Measurements from ENCODE around the gene RGS6.
A peak's percentile ranks its signal among the peaks of the same experiment; 100 is the strongest.

The RGS6 gene

DNA sequence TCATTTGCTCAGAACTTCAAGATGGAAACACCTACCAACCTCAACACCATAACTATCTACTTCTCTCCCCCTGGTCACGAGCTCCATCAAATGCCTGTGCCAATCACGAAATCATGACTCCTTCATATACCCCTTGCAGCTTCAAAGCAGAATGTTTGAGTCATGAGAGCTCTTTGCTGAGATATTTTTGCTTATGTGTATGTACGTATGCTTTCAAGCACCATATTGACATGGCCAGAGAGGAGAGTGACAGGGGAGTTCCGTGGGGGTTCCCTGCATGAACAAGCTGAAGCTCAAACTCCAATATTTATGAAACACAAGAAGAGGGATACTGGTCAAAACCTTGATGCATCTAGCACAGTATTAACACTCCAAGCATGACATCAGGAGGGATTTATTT is 587.3 kb downstream of the RGS6 start:
- Mint-ChIP-seq H3K36me3 (ENCODE audit: low read depth) (peaks cover 8% of the 10 kb centered on the region), H3K4me1 (ENCODE audit: low read depth) (peaks cover 71% of the 10 kb centered on the region), H3K9me3 (peaks cover 13% of the 10 kb centered on the region), H3K27me3 (no peaks in the 10 kb centered on the region), H3K27ac (peak overlapping the region; percentile 84), H3K4me3 (peak overlapping the region; percentile 63)

DNA sequence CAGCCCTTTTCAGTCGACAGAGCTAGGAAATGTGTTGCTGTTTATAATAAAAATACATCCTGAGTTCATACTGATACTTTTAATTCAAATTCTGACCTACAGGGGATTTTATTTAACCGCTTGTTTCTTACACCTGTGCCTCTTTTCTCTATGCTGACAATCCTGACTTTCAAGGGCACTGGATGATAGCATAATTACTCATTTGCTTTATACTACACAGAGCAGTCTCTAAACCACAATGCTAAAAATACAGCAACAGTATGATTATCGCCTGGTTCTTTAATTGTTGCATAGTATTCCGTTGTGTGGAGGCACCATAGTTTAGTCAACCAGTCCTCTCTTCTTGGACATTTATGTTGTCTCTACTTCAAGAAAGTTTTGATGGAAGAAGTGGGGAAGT is 588.8 kb downstream of the RGS6 start:
- Mint-ChIP-seq H3K4me1 (ENCODE audit: low read depth) (peaks cover 79% of the 10 kb centered on the region), H3K4me3 (no peak overlapping the region), H3K27ac (peak overlapping the region; percentile 41), H3K27me3 (no peaks in the 10 kb centered on the region), H3K36me3 (ENCODE audit: low read depth) (peaks cover 8% of the 10 kb centered on the region), H3K9me3 (peaks cover 13% of the 10 kb centered on the region)

DNA sequence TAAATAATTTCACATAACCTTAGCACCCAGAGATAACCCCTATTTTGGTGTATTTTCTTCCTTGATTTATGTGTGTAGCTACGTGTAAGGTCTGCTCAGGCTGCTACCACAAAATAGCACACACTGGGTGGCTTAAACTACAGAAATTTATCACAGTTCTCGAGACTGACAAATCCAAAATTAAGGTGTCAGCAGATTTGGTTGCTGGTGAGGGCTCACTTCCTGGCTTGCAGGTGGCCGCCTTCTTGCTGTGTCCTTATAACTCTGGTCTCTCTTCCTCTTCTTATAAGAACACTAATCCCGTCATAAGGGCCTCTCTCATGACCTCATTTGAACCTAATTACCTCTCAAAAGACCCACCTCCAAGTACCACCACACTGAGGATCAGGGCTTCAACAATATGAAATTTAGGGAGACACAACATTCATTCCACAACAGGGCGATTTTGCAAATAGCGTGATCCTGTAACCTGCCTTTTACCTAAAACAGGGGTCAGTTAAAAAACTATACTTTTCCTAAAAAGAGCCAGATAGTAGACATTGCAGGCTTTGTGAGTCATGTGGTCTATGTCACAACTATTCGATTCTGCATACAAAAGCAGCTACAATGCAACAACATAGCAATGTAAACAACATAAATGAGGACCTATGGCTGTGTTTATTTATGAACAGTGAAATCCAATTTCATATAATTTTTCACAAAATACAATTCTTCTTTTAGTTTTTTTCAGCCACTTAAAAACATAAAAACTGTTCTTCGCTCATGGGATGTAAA is 589.9 kb downstream of the RGS6 start:
- Mint-ChIP-seq H3K4me3 (peak overlapping the region; percentile 6), H3K27me3 (no peaks in the 10 kb centered on the region), H3K27ac (no peak overlapping the region), H3K4me1 (ENCODE audit: low read depth) (peaks cover 75% of the 10 kb centered on the region), H3K9me3 (peaks cover 13% of the 10 kb centered on the region), H3K36me3 (ENCODE audit: low read depth) (peaks cover 8% of the 10 kb centered on the region)

DNA sequence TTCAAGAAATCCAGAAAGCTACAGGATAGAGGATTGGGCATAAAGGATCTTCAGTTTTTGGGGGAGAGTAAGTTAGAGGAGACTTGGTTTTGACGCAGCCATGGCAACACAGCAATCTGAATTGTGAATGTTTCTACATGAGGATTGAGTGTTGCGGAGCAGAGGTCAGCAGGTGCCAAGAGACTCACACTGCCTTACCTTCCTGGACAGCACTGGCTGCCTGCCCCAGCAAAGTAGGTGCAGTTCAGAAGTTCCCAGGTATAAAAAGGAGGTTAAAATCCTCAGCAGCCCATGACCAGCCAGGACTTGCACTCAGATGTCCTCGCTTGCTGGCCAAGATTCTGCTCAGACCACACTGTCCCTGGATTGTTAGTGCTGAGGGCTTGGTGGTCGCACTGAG is 590.6 kb downstream of the RGS6 start:
- peaks cover 8% of the 10 kb centered on the region for H3K36me3 Mint-ChIP-seq (ENCODE audit: low read depth)
- H3K9me3 Mint-ChIP-seq, result peaks cover 13% of the 10 kb centered on the region
- no peak overlapping the region for H3K27ac Mint-ChIP-seq
- H3K27me3 Mint-ChIP-seq, result no peaks in the 10 kb centered on the region
- no peak overlapping the region for H3K4me3 Mint-ChIP-seq
- peaks cover 68% of the 10 kb centered on the region for H3K4me1 Mint-ChIP-seq (ENCODE audit: low read depth)

DNA sequence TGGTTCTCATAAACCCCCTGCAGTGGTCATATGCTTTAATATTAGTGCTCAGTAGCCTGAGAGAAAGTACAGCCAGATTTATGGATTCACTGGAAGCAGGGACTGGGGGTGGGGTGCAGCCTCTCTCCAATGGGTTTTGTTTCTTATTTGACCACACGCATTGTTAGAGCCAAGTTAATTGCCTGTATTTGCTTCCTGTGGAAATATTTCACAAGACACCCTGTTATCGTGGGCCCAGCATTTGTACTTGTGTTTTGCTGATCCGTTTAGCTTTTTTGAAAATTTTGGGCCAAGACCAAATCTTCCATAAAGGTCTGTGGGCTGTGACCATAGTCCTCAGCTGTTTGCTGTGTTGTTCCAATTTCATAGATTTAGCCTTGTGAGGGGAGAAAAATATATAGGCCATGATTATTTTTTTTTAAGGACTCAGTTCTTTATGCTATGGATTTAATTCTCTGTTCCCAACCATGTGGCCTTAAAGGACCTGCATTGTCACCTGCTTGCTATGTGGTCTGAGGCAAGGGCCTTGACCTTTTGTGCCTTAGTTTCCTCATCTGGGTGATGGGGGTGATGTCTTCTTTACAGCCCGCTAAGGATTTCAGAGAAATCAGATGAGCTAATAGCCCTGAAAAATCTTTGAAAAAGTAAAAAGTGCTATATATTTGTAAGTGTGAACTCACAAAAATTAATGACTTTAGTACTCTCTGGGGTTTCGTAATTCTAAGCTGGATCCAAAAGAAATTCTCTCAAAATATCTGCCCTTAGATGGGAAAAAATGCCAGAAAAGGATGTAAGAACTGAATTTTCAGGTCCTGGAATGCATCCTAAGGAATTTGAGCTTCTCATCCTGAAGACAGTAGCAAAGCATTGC is 591.4 kb downstream of the RGS6 start:
- H3K4me3 Mint-ChIP-seq, result no peak overlapping the region
- peaks cover 66% of the 10 kb centered on the region for H3K4me1 Mint-ChIP-seq (ENCODE audit: low read depth)
- H3K9me3 Mint-ChIP-seq, result peaks cover 13% of the 10 kb centered on the region
- H3K27ac Mint-ChIP-seq, result no peak overlapping the region
- peaks cover 8% of the 10 kb centered on the region for H3K36me3 Mint-ChIP-seq (ENCODE audit: low read depth)
- H3K27me3 Mint-ChIP-seq, result peaks cover 6% of the 10 kb centered on the region

DNA sequence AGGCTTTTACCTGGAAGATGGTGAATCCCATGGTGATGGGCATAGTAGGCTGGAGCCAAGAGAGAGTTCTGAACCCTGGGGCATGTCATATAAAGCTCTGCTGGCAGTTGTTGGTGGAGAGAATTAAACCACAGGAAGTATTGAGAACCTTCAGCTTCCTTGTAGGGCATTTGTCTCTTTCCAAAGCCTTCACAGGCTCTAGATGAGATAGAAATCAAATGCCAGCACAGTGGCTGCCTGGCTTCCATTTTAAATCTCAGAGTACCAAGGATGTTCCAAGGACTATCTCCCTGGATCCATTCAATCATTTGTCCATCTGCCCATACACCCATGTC is 592.0 kb downstream of the RGS6 start:
- peaks cover 8% of the 10 kb centered on the region for H3K36me3 Mint-ChIP-seq (ENCODE audit: low read depth)
- peaks cover 6% of the 10 kb centered on the region for H3K27me3 Mint-ChIP-seq
- peaks cover 62% of the 10 kb centered on the region for H3K4me1 Mint-ChIP-seq (ENCODE audit: low read depth)
- H3K9me3 Mint-ChIP-seq, result peaks cover 13% of the 10 kb centered on the region
- no peak overlapping the region for H3K27ac Mint-ChIP-seq
- no peak overlapping the region for H3K4me3 Mint-ChIP-seq

DNA sequence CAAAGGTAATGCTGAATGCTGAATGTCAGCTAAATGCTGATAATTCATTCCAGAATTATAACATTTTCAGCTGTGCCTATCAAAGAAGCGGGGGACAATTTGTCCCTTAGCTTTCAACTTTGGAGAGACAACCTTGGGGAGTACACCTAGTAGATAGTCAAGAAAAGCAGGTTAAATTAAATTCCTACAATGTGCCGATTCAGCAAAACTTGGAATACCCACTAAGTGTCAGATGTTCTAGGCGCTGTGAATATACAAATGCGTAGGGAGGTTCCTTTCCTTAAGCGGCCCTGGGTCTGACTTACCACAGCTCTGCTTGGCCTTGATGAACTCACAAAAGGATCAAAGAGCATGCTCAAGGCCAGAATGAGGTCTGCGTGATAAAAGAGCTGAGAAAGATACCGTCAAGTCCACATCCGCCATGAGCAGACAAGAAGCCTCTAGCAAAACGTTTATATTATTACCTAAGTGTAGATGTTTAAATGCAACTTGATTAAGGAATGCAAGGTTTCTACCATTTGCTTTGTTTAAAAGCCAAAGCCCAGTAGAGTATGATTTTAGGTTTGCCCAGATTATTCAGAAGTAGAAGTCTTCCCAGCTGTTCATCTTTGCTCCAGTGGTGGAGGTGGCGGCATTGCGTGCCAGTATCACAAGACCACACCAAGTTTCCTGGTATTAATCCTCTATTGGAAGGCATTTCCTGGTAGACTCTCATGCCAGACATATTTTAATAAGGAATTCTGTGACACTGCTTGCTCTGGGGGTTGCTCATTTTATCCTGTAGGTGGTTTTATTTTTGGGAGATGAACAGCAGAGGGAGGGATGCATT is 593.1 kb downstream of the RGS6 start:
- peaks cover 3% of the 10 kb centered on the region for H3K36me3 Mint-ChIP-seq (ENCODE audit: low read depth)
- H3K4me3 Mint-ChIP-seq, result no peak overlapping the region
- H3K27me3 Mint-ChIP-seq, result peaks cover 6% of the 10 kb centered on the region

DNA sequence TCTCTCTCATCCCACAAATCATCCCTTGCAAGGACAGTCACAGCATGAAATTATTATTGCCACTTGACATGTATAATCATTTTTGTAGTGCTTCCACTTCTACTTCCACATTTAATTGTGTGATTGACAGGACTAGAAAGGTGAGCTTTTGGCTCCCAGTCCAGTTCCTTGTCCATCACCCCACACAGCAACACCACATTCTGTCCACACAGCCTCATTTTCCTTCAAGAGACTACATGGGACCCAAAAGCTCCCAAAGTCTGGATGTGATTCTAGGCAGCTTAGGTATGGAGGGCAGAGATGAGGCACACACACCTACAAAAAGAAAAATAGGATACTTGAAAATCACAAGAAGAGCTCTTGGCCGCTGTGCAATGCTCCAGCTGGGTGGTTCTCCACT is 595.4 kb downstream of the RGS6 start:
- Mint-ChIP-seq H3K4me1 (ENCODE audit: low read depth) (peaks cover 50% of the 10 kb centered on the region), H3K9me3 (no peaks in the 10 kb centered on the region), H3K27me3 (peaks cover 6% of the 10 kb centered on the region), H3K4me3 (no peak overlapping the region), H3K27ac (no peak overlapping the region), H3K36me3 (ENCODE audit: low read depth) (no peaks in the 10 kb centered on the region)

More for the DNA sequence above, 593.1 kb downstream of the RGS6 start:
- peaks cover 52% of the 10 kb centered on the region for H3K4me1 Mint-ChIP-seq (ENCODE audit: low read depth)
- no peak overlapping the region for H3K27ac Mint-ChIP-seq
- H3K9me3 Mint-ChIP-seq, result peaks cover 4% of the 10 kb centered on the region

DNA sequence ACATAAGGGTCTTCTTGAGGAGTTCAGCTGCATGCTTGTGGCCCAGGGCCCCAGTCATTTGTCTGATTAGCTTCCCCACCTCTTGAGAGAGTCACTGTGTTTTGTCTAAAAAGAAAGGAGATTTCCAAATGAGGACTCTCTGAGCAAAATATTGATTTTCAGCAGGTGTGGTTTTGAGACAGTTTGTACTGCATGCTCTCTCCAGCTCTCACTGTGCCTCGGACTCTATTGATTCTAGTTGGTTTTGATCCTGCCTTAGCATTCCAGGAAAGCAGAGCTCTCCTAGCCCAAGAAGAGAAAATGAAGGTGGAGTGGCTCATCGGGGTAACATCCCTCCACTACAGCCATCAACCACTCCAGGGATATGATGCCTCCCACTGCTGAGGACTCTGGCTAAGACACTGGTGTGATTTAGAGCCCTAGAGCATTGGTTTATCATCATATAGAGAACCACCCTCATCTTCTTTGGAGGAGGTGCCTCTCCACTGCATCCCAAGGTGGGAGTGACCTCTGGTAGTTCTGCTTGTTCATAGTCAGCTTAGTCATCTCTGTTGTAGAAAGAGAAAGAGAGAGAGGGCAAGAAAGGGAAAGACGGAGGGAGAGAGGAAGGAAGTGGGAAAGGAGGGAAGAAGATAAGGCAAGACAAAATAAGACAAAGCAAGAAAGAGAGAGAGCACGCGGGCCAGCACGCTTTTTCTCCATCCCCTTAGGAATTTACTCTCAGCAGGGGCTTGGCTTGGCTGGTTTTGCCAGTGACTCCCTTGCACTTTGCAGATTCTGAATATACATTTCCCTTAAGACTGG is 596.0 kb downstream of the RGS6 start:
- H3K9me3 Mint-ChIP-seq, result no peaks in the 10 kb centered on the region
- H3K36me3 Mint-ChIP-seq (ENCODE audit: low read depth), result peaks cover 2% of the 10 kb centered on the region
- H3K4me1 Mint-ChIP-seq (ENCODE audit: low read depth), result peaks cover 54% of the 10 kb centered on the region
- no peak overlapping the region for H3K27ac Mint-ChIP-seq
- H3K4me3 Mint-ChIP-seq, result no peak overlapping the region
- H3K27me3 Mint-ChIP-seq, result peaks cover 6% of the 10 kb centered on the region

DNA sequence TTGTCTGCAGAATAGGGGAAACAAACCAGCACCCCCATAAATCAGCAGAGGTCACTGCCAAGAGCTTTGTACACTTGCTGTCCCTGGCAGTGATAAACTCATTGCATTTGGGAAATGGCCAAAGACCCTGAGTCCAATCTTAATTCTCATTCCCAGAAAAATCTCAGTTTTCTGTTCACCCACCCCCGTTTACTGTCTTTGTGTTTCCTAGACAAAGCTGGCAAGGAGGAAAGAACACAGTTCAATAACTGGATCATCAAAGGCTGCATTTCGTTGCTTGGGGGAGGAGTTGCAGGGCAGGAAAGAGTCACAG is 596.6 kb downstream of the RGS6 start:
- Mint-ChIP-seq H3K36me3 (ENCODE audit: low read depth) (peaks cover 7% of the 10 kb centered on the region), H3K27ac (no peak overlapping the region), H3K4me1 (ENCODE audit: low read depth) (peaks cover 55% of the 10 kb centered on the region), H3K4me3 (no peak overlapping the region), H3K27me3 (peaks cover 6% of the 10 kb centered on the region), H3K9me3 (peaks cover 5% of the 10 kb centered on the region)

DNA sequence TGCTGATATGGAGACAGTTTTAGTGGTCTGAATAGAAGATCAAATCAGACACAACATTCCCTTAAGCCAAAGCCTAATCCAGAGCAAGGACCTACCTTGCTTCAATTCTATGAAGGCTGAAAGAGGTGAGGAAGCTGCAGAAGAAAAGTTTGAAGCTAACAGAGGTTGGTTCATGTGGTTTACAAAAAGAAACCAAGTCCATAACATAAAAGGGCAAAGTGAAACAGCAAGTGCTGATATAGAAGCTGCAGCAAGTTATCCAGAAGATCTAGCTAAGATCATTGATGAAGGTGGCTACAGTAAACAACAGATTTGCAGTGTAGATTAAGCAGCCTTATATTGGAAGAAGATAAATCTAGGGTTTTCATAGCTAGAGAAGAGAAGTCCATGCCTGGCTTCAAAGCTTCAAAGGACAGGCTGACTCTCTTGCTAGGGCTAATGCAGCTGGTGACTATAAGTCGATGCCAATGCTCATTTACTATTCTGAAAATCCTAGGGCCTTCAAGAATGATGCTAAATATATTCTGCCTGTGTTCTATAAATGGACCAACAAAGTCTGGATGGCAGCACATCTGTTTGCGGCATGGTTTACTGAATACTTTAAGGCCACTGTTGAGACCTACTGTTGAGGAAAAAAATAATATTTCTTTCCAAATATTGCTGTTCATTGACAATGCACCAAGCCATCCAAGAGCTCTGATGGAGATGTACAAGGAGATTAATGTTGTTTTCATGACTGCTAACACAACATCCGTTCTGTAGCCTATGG is 600.6 kb downstream of the RGS6 start:
- H3K4me1 Mint-ChIP-seq (ENCODE audit: low read depth), result peaks cover 65% of the 10 kb centered on the region
- H3K27me3 Mint-ChIP-seq, result peaks cover 6% of the 10 kb centered on the region
- H3K9me3 Mint-ChIP-seq, result peaks cover 11% of the 10 kb centered on the region
- H3K36me3 Mint-ChIP-seq (ENCODE audit: low read depth), result peaks cover 7% of the 10 kb centered on the region
- no peak overlapping the region for H3K27ac Mint-ChIP-seq
- H3K4me3 Mint-ChIP-seq, result no peak overlapping the region

DNA sequence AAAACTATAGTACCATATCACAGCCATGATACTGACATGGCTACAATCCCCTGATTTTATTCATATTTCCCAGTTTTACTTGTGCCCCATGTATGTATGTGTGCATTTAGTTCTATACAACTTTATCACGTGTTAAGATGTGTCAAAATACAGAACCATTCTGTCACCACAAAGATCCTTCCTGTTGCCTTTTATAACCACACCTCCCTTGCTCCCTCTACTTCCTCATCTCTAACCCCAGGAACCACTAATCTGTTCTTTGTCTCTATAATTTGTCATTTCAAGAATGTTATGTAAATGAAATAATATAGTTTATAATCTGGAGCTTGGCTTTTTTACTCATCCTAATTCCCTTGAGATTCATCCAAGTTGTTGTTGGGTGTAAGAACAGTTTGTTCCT is 603.3 kb downstream of the RGS6 start:
- Mint-ChIP-seq H3K27me3 (no peaks in the 10 kb centered on the region), H3K36me3 (ENCODE audit: low read depth) (peaks cover 7% of the 10 kb centered on the region), H3K4me3 (peak overlapping the region; percentile 5), H3K4me1 (ENCODE audit: low read depth) (peaks cover 63% of the 10 kb centered on the region), H3K9me3 (peaks cover 11% of the 10 kb centered on the region), H3K27ac (no peak overlapping the region)

DNA sequence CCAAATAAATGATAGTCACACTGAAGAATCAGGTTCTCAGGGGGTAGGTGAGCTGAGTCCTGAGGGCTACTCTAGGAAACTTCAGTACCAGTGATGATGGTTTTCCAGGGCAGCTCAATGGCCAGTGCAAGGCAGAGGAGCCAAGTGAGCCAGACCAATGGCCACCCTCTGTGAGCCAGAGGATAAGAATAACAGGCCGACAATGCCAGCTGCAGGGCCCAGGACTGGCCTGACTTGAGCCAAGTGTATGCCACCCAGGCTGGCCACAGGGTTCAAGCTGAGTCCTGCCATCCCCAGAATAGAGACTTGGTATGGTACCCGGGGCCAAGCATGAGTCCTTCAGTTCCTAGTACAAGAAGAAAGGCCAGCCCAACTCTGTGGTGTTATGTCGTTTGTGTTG is 606.2 kb downstream of the RGS6 start:
- H3K4me3 Mint-ChIP-seq, result no peak overlapping the region
- H3K4me1 Mint-ChIP-seq (ENCODE audit: low read depth), result peaks cover 36% of the 10 kb centered on the region
- H3K36me3 Mint-ChIP-seq (ENCODE audit: low read depth), result peaks cover 3% of the 10 kb centered on the region
- H3K9me3 Mint-ChIP-seq, result peaks cover 11% of the 10 kb centered on the region
- H3K27me3 Mint-ChIP-seq, result no peaks in the 10 kb centered on the region
- no peak overlapping the region for H3K27ac Mint-ChIP-seq
